ENCODE data around the gene SLC52A3. TPM values are rescaled to one million over a fixed set of nuclear protein-coding genes. Genes with fewer than 3 reads are reported as not detected.

Gene SLC52A3
- total RNA-seq, 2 experiments from 2014 or later: not detected

DNA sequence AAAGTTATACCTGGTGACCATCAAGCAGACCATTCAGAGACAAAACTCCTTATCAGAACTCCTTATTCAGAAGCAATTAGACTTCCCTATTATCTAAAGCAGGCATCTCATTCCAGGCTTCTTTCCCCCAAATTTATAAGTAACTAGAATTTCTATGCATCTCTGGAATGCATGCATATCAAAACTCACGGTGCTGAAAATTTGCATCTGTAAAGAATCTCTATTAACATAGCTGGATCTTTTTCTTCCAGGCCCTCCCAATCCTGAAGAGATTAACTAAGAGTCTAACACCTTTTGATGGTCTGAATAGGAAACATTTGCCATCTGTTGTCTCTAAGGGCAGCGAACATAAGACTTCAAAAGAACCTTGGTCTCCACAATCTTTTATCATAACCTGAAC, 22.8 kb upstream of the SLC52A3 start:
- ChIA-PET POLR2A (no interaction called here), CTCF (no interaction called here)
- peaks cover 8% of the 10 kb centered on the region for H3K9me3 Mint-ChIP-seq (ENCODE audit: insufficient read depth)
- H3K27me3 Mint-ChIP-seq (ENCODE audit: low read depth): peaks cover 9% of the 10 kb centered on the region
- no peak overlapping the region for H3K4me3 Mint-ChIP-seq
- ATAC-seq: no peak
- H3K27ac Mint-ChIP-seq: no peak overlapping the region
- H3K4me1 Mint-ChIP-seq (ENCODE audit: low read depth): no peaks in the 10 kb centered on the region
- H3K36me3 Mint-ChIP-seq (ENCODE audit: low read depth): peaks cover 2% of the 10 kb centered on the region
- no peak for DNase-seq

DNA sequence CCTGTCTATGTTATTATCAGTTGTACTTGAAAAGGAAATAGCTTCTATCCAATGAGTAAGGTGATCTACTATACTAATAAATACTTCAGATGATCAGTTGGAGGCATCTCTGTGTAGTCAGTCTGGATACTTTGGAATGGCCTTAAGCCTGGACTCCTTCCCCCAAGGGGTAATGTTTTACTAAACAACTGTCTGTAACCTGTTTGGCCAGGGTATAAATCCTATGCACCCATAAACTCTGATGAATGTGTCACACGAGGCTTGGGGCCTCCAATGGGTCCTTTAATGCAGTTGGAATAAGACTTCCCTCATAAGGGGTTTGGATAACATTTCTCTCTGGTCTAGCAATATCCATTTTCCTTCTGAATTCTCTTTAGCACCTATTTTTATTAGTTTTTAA, 19.5 kb upstream of the SLC52A3 start:
- peaks cover 19% of the 10 kb centered on the region for H3K9me3 Mint-ChIP-seq (ENCODE audit: insufficient read depth)
- ATAC-seq: no peak
- ChIA-PET CTCF (no interaction called here), POLR2A (no interaction called here)
- no peaks in the 10 kb centered on the region for H3K4me1 Mint-ChIP-seq (ENCODE audit: low read depth)
- H3K27ac Mint-ChIP-seq: no peak overlapping the region
- peaks cover 2% of the 10 kb centered on the region for H3K36me3 Mint-ChIP-seq (ENCODE audit: low read depth)
- H3K4me3 Mint-ChIP-seq: no peak overlapping the region
- H3K27me3 Mint-ChIP-seq (ENCODE audit: low read depth): peaks cover 9% of the 10 kb centered on the region
- DNase-seq: no peak

DNA sequence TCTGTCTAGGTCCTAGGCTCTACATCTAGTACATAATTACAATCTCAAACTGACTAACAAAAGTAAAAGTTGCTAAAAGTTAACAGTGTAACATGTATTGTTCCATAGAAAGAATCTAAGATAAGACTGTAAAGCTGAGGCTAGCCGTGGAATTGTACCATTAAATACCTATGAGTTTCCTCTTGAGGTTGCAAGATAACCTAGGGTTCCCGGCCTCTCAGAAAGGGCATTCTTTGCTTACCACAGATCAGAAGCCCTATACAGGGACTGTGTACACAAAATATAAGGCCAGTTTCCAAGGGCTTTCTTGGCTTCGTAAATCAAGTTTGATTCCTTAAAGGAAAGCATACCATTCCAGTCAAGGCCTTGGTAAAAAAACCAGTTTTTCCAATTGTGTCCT, 11.5 kb upstream of the SLC52A3 start:
- H3K36me3 Mint-ChIP-seq (ENCODE audit: low read depth): no peaks in the 10 kb centered on the region
- peaks cover 11% of the 10 kb centered on the region for H3K9me3 Mint-ChIP-seq (ENCODE audit: insufficient read depth)
- no peak overlapping the region for H3K4me3 Mint-ChIP-seq
- POLR2A ChIA-PET: no interaction called here
- H3K27ac Mint-ChIP-seq: no peak overlapping the region
- ATAC-seq: no peak
- no peak for DNase-seq
- no peaks in the 10 kb centered on the region for H3K4me1 Mint-ChIP-seq (ENCODE audit: low read depth)
- H3K27me3 Mint-ChIP-seq (ENCODE audit: low read depth): no peaks in the 10 kb centered on the region
- CTCF ChIA-PET: no interaction called here

DNA sequence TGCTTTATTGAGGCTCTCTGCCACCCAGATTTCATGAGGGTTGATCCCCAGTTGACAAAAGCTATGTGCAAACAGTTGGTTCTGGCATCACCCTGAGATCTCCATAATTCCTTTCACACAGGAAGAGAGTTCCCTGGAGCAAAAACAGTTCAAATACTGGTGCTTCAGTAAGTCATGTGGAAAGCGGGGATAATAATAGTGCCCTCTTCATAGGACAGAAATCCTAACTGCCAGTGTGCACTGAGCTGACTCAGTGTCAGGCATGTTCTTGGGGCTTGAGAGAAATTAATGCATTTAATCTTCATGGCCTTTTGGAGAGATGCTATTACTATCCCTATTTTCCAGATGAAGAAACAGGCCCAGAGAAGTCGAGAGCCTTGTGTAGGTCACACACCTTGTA, 7.9 kb upstream of the SLC52A3 start:
- ATAC-seq: no peak
- Mint-ChIP-seq H3K4me1 (ENCODE audit: low read depth) (no peaks in the 10 kb centered on the region), H3K27ac (no peak overlapping the region), H3K9me3 (ENCODE audit: insufficient read depth) (no peaks in the 10 kb centered on the region), H3K36me3 (ENCODE audit: low read depth) (no peaks in the 10 kb centered on the region), H3K4me3 (no peak overlapping the region), H3K27me3 (ENCODE audit: low read depth) (no peaks in the 10 kb centered on the region)
- ChIA-PET CTCF (no interaction called here), POLR2A (no interaction called here)
- DNase-seq: no peak

DNA sequence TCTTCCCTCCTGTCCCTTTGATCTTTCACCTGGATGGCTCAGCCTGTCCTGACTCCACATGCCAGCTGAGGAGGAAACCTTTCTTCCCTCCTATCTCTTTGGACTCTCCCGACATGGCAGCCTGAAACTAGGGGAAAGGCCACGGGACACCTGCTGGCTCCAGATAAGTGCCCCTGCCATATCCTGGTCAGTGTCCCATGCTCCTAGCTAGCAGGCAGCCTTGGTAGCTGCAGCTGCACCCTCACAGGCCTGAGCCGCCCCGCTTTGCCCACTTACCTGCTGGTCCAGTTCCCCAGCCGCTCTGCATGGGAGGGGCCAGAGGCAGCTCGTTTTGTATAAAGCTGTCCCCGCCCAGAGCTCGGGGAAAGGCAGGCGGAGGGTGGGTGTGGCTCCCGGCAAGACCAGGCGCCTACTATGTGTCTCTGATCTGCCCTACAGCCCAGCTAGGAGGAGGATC, 7.4 kb upstream of the SLC52A3 start:
- no peaks in the 10 kb centered on the region for H3K9me3 Mint-ChIP-seq (ENCODE audit: insufficient read depth)
- no peak overlapping the region for H3K4me3 Mint-ChIP-seq
- ATAC-seq (no peak), DNase-seq (no peak)
- H3K36me3 Mint-ChIP-seq (ENCODE audit: low read depth): no peaks in the 10 kb centered on the region
- CTCF ChIA-PET: no interaction called here
- POLR2A ChIA-PET: no interaction called here
- H3K27ac Mint-ChIP-seq: no peak overlapping the region
- peaks cover 2% of the 10 kb centered on the region for H3K27me3 Mint-ChIP-seq (ENCODE audit: low read depth)
- no peaks in the 10 kb centered on the region for H3K4me1 Mint-ChIP-seq (ENCODE audit: low read depth)

DNA sequence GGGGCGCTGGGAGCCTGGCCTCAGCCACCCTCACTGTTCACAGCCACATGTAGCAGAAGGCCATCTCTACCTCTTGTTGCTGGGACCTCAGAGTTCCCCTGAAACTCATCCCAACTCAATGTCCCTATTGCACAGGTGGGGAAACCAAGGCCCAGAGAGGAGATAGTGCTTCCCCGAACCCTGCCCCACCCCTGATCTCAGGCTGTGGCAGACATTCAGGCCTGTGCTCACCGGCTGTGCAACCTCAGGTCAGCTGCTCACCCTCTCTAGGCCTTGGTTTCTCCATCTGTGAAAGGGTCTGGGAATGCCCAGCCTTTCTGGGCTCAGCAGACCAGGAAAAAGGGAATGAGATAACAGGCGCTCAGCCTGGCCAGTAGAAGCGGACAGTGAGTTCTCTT, 6.4 kb upstream of the SLC52A3 start:
- H3K9me3 Mint-ChIP-seq (ENCODE audit: insufficient read depth): no peaks in the 10 kb centered on the region
- DNase-seq (no peak), ATAC-seq (no peak)
- ChIA-PET CTCF (no interaction called here), POLR2A (no interaction called here)
- no peak overlapping the region for H3K27ac Mint-ChIP-seq
- peaks cover 5% of the 10 kb centered on the region for H3K27me3 Mint-ChIP-seq (ENCODE audit: low read depth)
- no peaks in the 10 kb centered on the region for H3K4me1 Mint-ChIP-seq (ENCODE audit: low read depth)
- H3K36me3 Mint-ChIP-seq (ENCODE audit: low read depth): no peaks in the 10 kb centered on the region
- H3K4me3 Mint-ChIP-seq: no peak overlapping the region

DNA sequence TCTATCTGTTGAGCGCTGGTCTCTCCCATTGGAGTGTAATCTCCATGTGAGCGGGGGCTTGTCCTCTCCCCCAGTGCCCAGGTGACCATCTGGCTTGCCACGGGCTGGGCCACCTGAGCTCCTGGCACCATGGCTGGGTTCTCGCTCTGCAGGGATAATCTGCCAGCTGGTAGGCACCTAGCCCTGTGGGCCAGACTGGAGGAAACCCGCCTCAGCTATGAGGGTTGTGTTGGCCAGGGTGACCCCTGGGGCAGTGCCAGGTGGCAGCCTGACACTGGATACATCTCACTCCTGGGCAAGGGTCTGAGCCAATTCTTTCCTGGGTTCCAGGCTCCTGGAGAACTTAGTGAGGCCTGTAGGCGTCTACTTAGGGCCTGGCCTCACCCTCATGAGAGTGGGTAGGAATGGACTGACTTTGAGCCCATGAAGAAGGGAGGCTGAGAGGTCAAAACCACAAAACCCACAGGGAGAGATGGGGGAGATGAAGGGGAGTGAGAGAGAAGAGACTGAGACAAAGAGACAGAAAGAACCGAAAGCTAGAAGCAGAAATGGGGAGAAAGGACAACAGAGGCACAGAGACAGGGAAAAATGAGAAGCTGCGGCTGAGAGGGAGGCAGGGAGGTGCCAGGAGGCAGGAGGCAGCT, 5.8 kb upstream of the SLC52A3 start:
- no peaks in the 10 kb centered on the region for H3K9me3 Mint-ChIP-seq (ENCODE audit: insufficient read depth)
- no peak overlapping the region for H3K4me3 Mint-ChIP-seq
- H3K27me3 Mint-ChIP-seq (ENCODE audit: low read depth): peaks cover 5% of the 10 kb centered on the region
- H3K4me1 Mint-ChIP-seq (ENCODE audit: low read depth): no peaks in the 10 kb centered on the region
- CTCF ChIA-PET: interaction anchor here (1.0 kb wide), 1 partner anchor 18 kb away, joined by 3 read pairs; no protein-coding TSS in a partner anchor
- no peaks in the 10 kb centered on the region for H3K36me3 Mint-ChIP-seq (ENCODE audit: low read depth)
- no peak for DNase-seq
- H3K27ac Mint-ChIP-seq: no peak overlapping the region
- POLR2A ChIA-PET: no interaction called here
- ATAC-seq: no peak

DNA sequence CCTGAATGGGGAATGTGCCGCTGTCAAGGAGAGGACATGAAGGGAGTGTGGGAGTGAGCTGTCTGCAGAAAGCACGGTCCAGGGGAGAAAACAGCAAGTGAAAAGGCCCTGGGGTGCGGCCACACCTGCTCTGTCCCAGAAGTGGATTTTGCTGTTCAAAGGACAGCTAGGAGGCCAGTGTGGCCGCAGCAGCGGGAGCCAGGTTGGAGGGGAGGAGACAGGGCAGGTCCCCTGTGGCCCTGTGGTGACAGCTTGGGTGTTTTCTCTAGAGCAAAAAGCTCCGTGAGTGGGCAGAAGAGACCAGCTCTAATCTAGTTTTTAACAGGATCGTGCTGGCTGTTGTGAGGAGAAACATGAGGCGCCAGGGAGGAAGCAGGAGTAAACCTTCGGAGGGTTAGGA, 4.5 kb upstream of the SLC52A3 start:
- ATAC-seq (no peak), DNase-seq (no peak)
- Mint-ChIP-seq H3K36me3 (ENCODE audit: low read depth) (no peaks in the 10 kb centered on the region), H3K4me1 (ENCODE audit: low read depth) (no peaks in the 10 kb centered on the region), H3K27ac (no peak overlapping the region), H3K9me3 (ENCODE audit: insufficient read depth) (no peaks in the 10 kb centered on the region), H3K27me3 (ENCODE audit: low read depth) (peaks cover 5% of the 10 kb centered on the region), H3K4me3 (no peak overlapping the region)
- CTCF ChIA-PET: no interaction called here
- POLR2A ChIA-PET: no interaction called here

DNA sequence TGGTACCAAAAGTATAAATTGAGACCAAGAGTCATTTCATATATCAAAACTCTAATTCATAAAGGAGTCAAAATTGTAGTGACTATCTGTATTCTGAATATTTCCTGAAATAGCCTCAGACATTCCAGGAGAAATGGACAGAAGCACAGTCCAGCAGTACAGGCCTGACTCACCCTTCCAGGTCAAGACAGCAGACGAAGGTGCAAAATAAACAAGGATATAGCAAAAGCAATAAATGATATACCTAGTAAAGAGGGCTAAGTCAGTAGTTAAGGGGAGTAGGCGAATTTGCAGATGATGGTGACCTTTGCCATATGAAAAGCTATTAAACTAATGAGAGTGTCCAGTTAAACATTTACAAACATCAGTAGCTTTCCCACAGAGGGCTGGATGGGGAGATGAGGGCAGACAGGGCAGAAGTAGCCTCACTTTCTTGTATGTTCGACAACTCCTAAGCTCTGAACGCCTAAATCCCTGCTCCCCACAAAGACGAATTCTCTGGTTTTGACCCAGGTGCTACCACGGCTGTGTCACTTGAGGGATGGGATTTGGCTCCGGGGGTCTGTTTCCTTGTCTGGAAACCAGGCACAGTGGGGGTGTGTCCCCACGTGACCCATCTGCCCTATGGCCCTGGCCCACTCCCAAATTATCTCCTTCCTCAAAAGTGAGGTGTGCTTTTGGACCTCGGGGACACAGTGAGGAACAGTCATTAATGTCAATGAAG, 3.6 kb upstream of the SLC52A3 start:
- CTCF ChIA-PET: no interaction called here
- H3K36me3 Mint-ChIP-seq (ENCODE audit: low read depth): no peaks in the 10 kb centered on the region
- no peak overlapping the region for H3K27ac Mint-ChIP-seq
- no peaks in the 10 kb centered on the region for H3K9me3 Mint-ChIP-seq (ENCODE audit: insufficient read depth)
- H3K27me3 Mint-ChIP-seq (ENCODE audit: low read depth): peaks cover 5% of the 10 kb centered on the region
- no peak for ATAC-seq
- no peaks in the 10 kb centered on the region for H3K4me1 Mint-ChIP-seq (ENCODE audit: low read depth)
- POLR2A ChIA-PET: no interaction called here
- DNase-seq: no peak
- H3K4me3 Mint-ChIP-seq: no peak overlapping the region

DNA sequence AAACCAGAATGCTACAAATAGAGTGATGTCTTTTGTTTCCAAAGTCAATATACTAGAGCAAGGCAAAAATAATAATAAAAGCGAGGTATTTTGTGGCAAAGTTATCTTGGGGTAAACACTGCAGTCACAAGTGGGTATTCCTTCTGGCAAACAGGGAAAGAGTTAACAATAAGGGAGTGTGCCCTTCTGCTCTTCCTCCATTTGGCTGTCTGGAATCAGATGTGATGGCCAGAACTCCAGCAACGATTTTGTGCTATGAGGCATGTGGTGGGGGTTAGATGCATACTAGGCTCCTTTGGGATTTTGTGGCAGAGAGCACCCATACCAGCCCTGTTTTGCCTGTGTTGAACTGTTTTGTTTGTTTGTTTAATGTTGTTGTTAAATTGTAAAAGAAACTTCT, 2.4 kb upstream of the SLC52A3 start:
- Mint-ChIP-seq H3K9me3 (ENCODE audit: insufficient read depth) (no peaks in the 10 kb centered on the region), H3K27ac (no peak overlapping the region), H3K36me3 (ENCODE audit: low read depth) (no peaks in the 10 kb centered on the region), H3K4me3 (no peak overlapping the region), H3K4me1 (ENCODE audit: low read depth) (no peaks in the 10 kb centered on the region), H3K27me3 (ENCODE audit: low read depth) (peaks cover 5% of the 10 kb centered on the region)
- DNase-seq (no peak), ATAC-seq (no peak)
- CTCF ChIA-PET: interaction anchor here (2.1 kb wide), 1 partner anchor 10 kb away, joined by 10 read pairs; no protein-coding TSS in a partner anchor
- POLR2A ChIA-PET: no interaction called here

DNA sequence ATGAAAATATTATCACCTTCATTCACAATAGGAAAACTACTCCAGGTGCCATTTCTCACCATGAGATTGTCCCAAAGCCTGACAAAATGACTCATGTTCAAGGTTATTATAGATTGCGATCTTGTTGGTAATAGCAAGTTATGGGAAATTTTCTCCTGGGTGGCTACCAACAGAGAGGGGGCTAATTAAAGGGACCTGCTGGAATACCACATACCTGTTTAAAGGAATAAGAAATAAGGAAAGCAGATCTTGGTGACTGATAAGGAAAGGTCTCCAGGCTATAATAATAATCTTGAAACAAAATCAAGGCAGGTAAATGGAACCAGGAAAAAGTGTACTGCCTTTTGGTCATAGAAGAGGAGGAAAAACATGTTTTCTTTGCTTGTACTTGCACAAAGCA, 1.4 kb downstream of the SLC52A3 start:
- ChIA-PET POLR2A (no interaction called here), CTCF (no interaction called here)
- H3K27ac Mint-ChIP-seq: no peak overlapping the region
- no peaks in the 10 kb centered on the region for H3K36me3 Mint-ChIP-seq (ENCODE audit: low read depth)
- no peak overlapping the region for H3K4me3 Mint-ChIP-seq
- ATAC-seq (no peak), DNase-seq (no peak)
- no peaks in the 10 kb centered on the region for H3K9me3 Mint-ChIP-seq (ENCODE audit: insufficient read depth)
- H3K4me1 Mint-ChIP-seq (ENCODE audit: low read depth): no peaks in the 10 kb centered on the region
- peaks cover 5% of the 10 kb centered on the region for H3K27me3 Mint-ChIP-seq (ENCODE audit: low read depth)

DNA sequence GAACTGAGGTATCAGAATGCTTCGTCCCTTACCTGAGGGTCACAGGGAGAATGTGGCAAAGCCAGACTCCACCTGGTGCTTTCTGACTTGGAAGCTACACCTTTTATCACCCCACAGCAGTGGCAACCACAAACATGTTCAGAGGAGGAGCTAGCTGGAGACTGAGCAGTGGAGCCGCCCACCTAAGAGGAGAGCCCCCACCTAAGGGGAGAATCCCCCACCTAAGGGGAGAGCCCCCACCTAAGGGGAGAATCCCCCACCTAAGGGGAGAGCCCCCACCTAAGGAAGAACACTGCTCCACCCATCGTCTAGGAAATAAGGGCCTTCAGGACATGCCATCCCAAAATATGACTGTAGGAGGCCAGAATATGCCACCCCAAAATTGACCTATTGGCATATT, 4.0 kb downstream of the SLC52A3 start:
- ChIA-PET POLR2A (no interaction called here), CTCF (no interaction called here)
- Mint-ChIP-seq H3K27ac (no peak overlapping the region), H3K4me3 (no peak overlapping the region), H3K4me1 (ENCODE audit: low read depth) (no peaks in the 10 kb centered on the region), H3K9me3 (ENCODE audit: insufficient read depth) (no peaks in the 10 kb centered on the region), H3K27me3 (ENCODE audit: low read depth) (no peaks in the 10 kb centered on the region), H3K36me3 (ENCODE audit: low read depth) (no peaks in the 10 kb centered on the region)
- ATAC-seq: no peak
- DNase-seq: no peak
